Activated CD8-positive, alpha-beta memory T cell treated with anti-CD3 and anti-CD28 coated beads, Interleukin-2, amount 50 U/mL, for 1 hour (primary cell): ENCODE results near the gene ADGRG2.

Experiments
- DNase-seq: peaks from one replicate; pipeline ENCODE4 v3.0.0-alpha.2; 2020; ENCODE audit errors: extremely low read depth

Gene ADGRG2

GRCh38 chrX:18956303-18957032, 165.8 kb downstream of the ADGRG2 start:
- DNase-seq: no peak

- DNase-seq: no peak
Measured at GRCh38 chrX:18955676-18956075, 166.6 kb downstream of the ADGRG2 start.

GRCh38 chrX:18951032-18951431, 171.2 kb downstream of the ADGRG2 start:
- no peak for DNase-seq

- DNase-seq: no peak
Measured at GRCh38 chrX:18949944-18950301, 172.3 kb downstream of the ADGRG2 start.

DNA sequence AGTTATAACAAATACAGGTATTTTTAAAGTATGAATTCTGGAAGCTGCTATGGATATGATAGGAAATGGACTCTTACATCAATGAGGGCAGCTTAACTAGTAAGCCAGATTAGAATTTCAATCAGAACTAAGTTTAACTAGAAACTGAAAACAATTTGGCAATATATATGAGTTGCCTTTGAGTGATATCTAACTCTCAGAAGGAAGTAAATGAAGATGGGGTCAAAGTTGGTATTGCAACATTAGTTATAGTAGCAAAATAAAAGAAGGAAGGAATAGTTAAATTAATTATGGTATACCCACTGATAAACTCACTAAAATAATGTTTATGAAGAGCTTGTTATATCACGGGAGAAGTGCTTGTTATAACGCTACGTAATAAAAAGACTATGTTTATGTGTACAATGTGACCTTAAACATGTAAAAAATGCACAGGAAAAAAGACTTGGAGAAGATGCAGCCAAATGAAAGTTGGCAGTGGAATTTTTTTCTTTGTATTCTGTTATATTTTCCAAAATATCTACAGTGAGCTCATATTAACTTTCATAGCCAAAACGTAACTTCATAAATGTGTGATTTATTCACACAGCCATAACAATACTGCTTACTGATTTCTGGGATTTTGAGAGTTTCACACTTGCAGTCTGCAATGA, 172.9 kb downstream of the ADGRG2 start:
- DNase-seq: no peak

DNA sequence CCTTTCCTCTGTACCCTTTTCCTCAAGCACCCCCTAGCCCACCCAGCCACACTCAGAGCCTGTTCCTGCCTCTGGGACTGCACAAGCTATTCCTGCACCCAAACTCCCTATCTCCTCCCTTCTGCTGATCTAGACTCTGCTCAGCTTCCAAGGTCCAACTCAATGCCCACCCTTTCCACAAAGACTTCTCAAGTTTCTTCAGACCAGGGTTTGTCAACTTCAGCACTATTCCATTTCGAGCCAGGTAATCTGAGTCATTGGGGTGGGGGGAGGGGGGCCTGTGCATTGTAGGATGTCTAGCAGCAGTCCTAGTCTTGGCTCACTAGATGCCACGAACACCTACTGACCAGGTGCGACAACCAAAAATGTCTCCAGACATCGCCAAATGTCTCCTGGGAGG, 175.7 kb downstream of the ADGRG2 start:
- no peak for DNase-seq

- DNase-seq: no peak
Measured at GRCh38 chrX:18946157-18946556, 176.1 kb downstream of the ADGRG2 start.

- DNase-seq: no peak
Measured at GRCh38 chrX:18945483-18945882, 176.8 kb downstream of the ADGRG2 start.

DNA sequence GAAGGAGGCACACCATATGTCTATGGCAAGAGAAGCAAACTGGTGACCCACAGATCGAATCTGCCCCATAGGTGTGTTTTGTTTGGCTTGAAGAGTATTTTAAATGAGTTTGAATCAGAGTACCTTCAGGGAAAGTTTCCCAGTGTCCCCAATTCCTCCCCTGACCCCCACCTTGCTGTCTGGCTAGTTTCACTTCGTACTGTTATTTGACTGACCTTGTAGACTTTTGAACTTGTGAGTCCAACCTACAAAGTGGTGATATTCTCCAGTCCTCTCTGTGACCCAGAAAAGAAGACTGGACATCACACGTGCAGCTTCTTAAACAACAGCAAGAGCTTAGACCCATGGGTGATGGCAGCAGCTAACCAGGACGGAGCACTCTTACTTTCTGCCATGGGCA, 177.8 kb downstream of the ADGRG2 start:
- DNase-seq: no peak

- DNase-seq: no peak
Measured at GRCh38 chrX:18941896-18942295, 180.4 kb downstream of the ADGRG2 start.
